ENCODE measurements around the gene UQCRFS1. TPM values are rescaled to one million over a fixed set of nuclear protein-coding genes. Genes with fewer than 3 reads are reported as not detected.
A peak's percentile ranks its signal among the peaks of the same experiment; 100 is the strongest.
"Not testable (repeated sequence)": the region's sequence is repeated elsewhere in the genome, so short reads cannot be mapped to it uniquely, and the experiment has no call there.

The UQCRFS1 gene
- total RNA-seq, 2 donors from 2014 or later: 78.1 to 95.9 TPM

DNA sequence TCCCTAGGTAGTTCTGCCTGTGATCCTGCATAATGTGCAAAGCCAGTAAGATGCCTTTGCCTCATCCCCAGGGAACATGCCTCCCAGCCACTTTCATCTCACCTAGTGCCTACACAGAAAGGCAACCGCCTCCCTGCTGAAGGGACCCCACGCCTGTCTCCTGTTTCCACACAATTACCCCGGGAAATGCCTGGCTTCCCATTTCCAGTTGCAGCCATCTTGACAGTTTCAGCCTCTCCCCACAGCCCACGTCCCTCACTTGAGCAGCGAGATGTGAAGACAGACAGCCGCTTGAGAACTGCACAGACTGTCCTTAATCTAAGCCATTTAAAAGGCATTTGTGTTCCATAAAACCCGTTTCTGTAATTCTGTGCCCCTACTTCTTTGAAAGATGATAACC, 4.7 kb upstream of the UQCRFS1 start:
- intact Hi-C loops (cut with DNase I, micrococcal nuclease): no loop called here
- ATAC-seq (no peak), DNase-seq (no peak)

GRCh38 chr19:29216021-29216420, 3.1 kb upstream of the UQCRFS1 start:
- intact Hi-C loops (cut with DNase I, micrococcal nuclease): no loop called here
- DNase-seq (no peak), ATAC-seq (no peak)

DNA sequence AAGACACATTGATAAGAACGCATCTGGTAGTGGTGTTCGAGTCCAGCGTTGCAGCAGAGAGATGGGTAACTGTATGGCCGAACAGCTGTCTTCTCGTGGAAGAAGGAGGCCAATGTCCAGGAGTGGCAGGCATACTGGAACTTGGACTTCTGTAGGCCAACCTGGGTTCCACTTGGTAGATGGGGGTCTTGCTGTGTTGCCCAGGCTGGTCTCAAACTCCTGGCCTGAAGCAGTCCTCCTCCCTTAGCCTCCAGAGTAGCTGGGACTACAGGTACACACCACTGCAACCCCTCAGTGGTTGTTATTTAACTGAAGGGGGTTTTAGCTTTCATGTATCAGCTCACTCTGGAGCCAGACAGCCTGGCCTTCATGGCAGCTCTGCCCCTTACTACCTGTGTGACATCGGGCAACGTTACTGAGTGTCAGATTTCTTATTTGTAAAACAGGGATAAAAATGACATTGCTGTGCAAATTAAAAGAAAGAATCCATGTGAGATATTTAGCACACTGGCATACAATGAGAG, 2.4 kb upstream of the UQCRFS1 start:
- DNase-seq (no peak), ATAC-seq (no peak)
- intact Hi-C loops (cut with DNase I, micrococcal nuclease): no loop called here

DNA sequence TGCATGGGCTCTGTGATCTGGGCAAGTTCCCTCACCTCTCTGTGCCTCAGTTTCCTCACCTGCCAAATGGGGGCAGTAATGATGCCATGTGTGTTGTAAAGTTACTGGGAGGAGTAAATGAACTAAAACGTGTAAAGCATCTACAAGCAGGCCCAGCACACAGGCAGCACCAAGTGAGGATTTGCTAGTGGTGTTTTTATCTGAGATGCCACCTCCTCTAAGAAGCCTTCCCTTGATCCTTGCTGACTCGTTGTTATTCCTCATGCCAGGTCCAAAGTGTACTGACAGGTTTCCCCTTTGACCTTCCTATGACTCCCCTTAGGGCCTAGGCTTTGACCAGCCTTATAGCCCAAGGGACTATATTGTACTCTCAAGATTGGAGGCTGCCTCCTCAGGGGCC, 1.5 kb upstream of the UQCRFS1 start:
- DNase-seq: no peak
- intact Hi-C loops (cut with DNase I, micrococcal nuclease): no loop called here
- ATAC-seq: no peak

DNA sequence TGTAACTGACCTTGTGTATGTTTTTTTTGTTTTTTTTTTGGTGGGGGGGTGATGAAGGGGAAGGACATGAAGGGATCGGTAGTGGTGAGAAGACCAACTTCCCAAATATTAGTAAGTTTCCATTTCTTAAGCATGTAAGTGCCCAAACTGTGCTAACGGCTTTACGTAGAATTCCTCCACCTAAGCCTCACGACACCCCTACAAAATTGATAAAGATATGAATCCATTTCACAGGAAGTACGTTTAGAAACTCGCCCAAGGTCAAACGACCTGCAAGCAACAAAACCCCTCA, 649 bp downstream of the UQCRFS1 start:
- no peak for ATAC-seq
- DNase-seq: no peak

DNA sequence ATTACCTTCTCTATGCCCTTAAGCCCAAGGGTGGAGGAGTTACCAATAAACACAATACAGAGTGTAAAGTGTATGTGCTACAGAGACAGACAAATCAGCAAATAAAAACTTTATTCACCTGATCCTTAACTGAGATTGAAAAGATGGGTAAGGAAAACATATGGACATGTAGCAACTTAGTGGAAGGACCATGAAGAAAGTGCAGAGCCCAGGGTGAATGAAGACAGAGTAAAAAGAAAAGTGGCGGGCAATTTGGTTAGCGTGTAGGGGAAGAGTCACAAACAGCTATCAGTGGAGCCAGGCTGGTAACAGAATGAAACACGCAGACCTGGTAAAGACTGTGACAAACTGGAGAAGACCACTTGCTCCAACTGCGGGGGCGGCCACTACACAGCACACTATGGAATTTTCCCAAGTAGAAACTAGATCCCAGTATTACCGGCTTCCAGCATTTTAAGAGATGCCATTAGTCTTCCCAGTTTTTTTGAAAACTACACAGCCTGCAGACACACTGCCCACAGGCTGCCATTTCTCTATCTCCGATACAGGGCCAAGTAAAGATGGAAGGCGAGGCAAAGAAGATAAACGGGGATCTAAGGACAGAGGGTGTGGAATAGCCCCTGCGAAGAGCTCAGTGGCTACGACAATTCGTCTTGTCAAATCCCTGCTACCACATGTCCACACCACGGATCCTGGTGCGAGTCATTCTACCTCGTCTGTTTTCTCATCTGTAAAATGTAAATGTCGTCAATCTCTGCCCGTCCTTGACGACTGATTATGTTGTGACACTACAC, 1.2 kb downstream of the UQCRFS1 start:
- ATAC-seq: peak; percentile 22
- intact Hi-C loops (cut with DNase I, micrococcal nuclease): no loop called here
- peak in 1 of 2 donors; percentile 13 for DNase-seq

More for the DNA sequence above, 649 bp downstream of the UQCRFS1 start:
- intact Hi-C loops (cut with DNase I, micrococcal nuclease): no loop called here

DNA sequence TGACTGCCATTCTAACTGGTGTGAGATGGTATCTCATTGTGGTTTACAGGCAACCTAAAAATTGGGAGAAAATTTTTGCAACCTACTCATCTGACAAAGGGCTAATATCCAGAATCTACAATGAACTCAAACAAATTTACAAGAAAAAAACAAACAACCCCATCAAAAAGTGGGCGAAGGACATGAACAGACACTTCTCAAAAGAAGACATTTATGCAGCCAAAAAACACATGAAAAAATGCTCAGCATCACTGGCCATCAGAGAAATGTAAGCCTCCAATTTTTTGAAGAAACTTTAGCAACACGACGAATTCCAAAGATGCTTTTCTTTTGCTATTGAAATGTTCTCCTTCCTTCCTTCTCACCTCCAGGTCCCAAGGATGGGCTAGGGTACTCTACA, 1.9 kb downstream of the UQCRFS1 start:
- ATAC-seq; DNase-seq; intact Hi-C loops (cut with DNase I, micrococcal nuclease): not testable (repeated sequence)

- intact Hi-C loops (cut with DNase I, micrococcal nuclease); ATAC-seq; DNase-seq: not testable (repeated sequence)
Measured at GRCh38 chr19:29210502-29210901, 2.4 kb downstream of the UQCRFS1 start.

DNA sequence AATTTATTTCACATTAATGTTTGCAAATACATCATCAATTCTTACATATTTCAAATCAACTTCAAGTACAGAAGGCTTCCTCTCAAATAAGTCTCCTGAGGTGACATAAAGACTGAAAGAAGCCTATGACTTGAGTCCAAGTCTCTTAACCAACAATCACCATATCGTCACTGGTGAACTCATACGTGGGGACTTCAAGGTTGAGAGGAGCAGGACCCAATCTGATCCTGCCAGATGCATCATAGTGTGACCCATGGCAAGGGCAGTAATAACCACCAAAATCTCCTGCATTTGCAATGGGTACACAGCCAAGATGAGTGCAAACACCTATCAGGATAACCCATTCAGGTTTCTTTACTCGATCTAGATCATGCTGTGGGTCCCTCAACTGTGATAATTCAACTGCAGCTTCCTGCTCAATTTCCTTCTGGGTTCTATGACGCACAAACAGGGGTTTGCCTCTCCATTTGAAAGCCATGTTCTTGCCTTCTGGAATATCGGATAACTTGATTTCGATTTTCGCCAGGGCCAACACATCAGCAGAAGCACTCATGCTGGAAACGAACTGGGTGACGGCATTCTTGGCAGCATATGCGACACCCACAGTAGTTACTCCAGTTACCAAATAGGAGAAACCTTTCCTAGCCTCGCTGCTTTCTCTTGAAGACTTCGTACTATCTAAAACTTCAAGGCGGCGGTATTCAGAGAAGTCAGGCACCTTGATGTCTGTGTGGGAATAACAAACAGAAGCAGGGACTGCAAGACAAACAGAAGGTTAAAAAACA, 5.4 kb downstream of the UQCRFS1 start:
- intact Hi-C loops (cut with DNase I, micrococcal nuclease); ATAC-seq; DNase-seq: not testable (repeated sequence)

DNA sequence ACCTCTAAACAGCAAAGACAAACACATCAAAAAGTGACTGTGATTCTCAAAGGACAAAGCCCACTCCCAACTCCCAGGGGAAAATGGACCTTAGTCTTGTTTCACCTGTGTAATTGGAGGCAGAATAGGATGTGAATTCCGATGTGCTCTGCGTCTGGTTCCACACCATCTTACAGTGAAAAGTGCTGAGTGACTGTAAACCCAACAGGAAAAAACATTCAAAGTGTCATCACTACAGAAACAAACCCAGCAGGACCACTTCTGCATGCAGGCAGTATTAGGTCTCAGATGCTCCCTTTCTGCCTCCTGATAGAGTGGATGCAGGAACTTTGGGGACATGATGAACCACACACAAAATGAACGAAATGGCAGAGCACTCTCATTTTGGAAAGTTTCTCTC, 6.5 kb downstream of the UQCRFS1 start:
- no peak for ATAC-seq
- intact Hi-C loops (cut with DNase I, micrococcal nuclease): no loop called here
- DNase-seq: no peak

DNA sequence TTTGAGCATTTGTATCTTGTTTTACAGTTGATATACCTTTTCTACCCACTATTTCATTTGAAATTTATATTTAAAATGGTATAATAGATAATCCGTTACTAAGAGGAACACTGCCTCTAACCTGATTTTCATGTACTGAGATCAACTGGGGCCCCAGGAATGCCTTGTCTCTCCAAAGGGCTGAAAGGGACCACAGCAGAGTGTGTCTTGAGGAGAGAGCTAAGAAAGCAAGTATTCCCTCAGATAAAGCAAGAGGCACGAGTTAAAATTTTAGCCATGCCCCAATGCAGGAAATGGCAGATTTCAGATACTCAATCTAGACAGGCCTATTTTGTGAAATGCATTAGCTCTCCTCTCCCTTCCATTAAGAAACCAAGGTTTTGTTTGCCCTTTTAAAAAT, 10.7 kb downstream of the UQCRFS1 start:
- intact Hi-C loops (cut with DNase I, micrococcal nuclease): no loop called here
- DNase-seq (no peak), ATAC-seq (no peak)

DNA sequence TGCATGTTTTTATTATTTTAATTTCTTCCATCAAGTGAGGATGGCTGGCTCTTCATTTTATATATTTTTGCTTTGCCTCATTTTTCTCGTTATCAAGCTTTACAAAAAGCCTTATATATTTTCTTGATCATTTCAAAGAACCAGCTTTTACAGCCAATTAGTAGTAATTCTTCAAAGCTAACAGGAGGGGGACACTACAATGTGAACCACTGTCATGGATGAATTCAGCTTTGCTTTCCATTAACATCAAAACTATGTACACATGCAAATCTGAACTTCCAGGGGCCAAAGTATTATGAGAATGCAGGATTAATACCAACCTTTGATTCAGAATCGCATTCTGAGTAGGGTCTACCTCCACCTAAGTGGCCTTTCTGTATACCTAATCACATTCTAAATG, 11.1 kb downstream of the UQCRFS1 start:
- DNase-seq (no peak), ATAC-seq (no peak)
- intact Hi-C loops (cut with DNase I, micrococcal nuclease): no loop called here

- no peak for ATAC-seq
- no peak for DNase-seq
- intact Hi-C loops (cut with DNase I, micrococcal nuclease): no loop called here
Measured at GRCh38 chr19:29194658-29195057, 18.3 kb downstream of the UQCRFS1 start.

GRCh38 chr19:29193155-29193554, 19.8 kb downstream of the UQCRFS1 start:
- intact Hi-C loops (cut with DNase I, micrococcal nuclease): no loop called here
- ATAC-seq: no peak
- DNase-seq: no peak

DNA sequence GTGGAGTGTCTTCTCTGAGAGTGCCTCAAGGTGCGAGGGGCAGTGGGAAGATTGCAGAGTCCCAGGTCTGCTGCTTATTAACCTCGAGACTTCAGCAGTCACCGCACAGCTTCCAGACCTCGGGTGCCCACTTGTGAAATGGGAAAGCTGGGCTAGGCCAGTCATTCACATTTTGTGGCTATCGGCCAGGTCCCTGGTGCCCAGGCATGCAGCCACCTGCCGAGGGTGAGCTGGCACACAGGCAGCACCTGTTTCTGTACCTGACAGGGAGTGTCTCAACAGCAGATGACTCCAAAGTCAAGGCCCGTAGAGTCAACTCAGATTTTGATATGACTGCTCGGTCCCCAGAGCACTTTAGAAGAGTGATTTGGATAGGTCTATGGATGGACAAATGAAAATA, 21.9 kb downstream of the UQCRFS1 start:
- no peak for ATAC-seq
- no peak for DNase-seq
- intact Hi-C loops (cut with DNase I, micrococcal nuclease): no loop called here

- no peak for ATAC-seq
- no peak for DNase-seq
- intact Hi-C loops (cut with DNase I, micrococcal nuclease): no loop called here
Measured at GRCh38 chr19:29189033-29189360, 24.0 kb downstream of the UQCRFS1 start.

DNA sequence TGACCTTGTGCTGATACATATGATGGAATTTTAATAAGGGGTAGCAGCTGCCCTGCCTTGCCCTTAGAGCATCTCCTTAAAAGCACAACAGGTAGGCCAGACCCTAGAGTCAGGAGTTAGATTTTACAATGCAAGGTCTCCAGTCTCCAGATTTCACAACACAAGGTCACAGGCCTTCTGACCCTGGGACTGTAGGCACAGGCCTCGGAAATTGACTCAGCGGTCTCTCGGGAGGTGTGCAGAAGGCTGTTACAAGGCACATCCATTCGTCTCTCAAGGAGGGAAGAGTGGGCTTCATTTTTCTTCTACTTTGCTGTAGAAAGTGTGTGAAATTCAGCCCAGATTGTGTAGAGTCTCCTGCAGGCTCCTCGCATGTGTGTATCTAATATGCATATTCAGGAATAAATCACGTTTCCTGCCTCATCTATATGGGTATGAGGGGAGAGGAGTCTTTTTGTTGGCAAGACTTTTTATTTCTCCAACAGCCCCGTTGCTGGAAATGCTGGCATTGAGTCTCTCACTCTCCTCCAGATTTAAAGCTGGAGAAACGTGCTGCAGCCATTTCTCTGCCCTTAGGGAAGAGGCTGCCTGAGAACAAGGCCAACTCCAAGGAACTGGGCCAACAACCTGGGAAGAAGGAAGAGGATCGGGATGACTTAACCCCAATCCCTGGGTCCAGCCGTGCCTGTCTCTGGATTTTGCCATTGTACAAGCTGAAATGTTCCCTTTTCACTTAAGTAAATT, 24.5 kb downstream of the UQCRFS1 start:
- intact Hi-C loops (cut with DNase I, micrococcal nuclease): no loop called here
- no peak for DNase-seq
- ATAC-seq: no peak

DNA sequence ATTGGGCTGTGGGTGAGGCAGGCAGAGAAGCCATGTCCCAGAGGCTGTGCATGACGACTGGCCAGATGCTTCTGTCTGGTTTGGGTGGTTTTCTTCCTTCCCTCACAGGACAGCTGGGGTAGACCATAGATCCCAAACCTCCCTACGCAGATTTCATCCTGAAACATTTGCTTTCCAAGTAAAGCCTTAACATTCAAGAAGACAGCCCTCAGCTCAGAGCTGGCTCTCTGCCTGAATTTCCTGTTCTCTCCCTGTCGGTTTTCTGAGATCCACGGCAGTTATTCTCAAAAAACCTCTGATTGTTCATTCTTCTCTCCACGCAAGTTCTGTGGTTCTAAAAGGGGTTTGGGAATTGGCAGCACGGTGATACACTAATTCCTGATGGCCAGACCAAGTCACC, 25.3 kb downstream of the UQCRFS1 start:
- no peak for ATAC-seq
- no peak for DNase-seq
- intact Hi-C loops (cut with DNase I, micrococcal nuclease): no loop called here

DNA sequence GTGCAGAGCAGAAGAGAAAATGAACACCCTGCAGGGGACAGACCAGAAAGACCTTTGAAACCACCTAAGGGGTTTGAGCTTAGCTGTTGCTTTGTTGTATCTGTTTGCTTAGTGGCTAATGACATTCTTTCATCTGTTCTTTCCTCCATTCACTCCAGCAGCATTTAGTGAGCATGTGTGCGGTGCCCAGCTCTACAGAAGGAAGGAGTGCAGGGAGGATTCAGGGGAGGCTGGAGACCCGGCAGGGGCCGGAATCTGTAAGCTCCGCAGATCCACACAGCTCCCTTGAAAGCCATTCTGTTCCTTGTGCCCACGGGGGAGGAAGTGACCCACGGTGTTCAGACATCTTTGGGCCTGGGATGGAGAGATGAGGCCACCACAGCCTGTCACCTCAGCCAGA, 27.5 kb downstream of the UQCRFS1 start:
- DNase-seq: no peak
- intact Hi-C loops (cut with DNase I, micrococcal nuclease): no loop called here
- ATAC-seq: no peak
